HG02678 (cell line): Measurements from ENCODE around the gene TNFRSF17.
"Not testable (repeated sequence)": the region's sequence is repeated elsewhere in the genome, so short reads cannot be mapped to it uniquely, and the experiment has no call there.

ENCODE experiments used
- ATAC-seq: cut with Tn5 transposase; IDR thresholded peaks from one replicate; pipeline ENCODE4 v1.9.1; 2021; ENCODE audit warnings: mild to moderate bottlenecking, moderate library complexity; ENCODE audit not compliant: unreplicated experiment

TNFRSF17 gene

DNA sequence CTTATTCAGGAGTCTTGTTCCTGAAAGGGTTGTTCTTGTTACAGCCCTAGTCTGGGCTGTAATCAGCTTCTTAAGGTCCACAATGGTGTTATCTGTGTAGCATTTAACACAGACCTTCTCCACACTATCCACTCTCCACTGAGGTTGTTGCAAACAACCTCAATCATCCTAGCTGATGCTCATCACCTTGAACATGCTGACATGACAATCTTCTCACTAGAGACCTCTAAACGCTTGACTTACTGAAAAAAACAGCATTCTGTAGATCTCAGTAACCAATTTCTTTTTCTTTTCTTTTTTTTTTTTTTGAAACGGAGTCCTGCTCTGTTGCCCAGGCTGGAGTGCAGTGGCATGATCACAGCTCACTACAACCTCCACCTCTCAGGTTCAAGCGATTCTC lies 3.6 kb downstream of the TNFRSF17 start:
- ATAC-seq: no peak

DNA sequence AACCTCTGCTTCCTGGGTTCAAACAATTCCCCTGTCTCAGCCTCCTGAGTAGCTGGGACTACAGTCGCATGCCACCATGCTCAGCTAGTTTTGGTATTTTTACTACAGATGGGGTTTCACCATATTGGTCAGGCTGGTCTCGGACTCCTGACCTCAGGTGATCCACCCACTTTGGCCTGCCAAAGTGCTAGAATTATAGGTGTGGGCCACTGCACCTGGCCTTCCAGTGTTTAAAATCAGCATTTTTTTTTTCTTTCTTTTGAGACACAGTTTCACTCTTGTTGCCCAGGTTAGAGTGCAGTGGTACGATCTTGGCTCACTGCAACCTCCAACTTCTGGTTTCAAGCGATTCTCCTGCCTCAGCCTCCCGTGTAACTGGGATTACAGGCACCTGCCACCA lies 5.3 kb downstream of the TNFRSF17 start:
- not testable (repeated sequence) for ATAC-seq

DNA sequence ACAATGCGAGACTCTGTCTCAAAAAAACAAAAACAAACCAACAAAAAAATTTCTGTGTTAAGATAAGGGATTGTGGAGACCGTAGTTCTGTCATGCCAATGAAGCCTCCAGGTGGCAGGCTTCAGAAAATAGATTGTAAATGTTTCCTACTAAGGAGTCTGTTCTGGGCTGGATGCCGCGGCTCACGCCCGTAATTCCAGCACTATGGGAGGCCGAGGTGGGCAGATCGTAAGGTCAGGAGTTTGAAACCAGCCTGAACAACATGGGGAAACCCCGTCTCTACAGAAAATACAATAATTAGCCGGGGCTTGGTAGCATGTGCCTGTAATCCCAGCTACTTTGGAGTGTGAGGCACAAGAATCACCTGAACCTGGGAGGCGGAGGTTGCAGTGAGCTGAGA lies 7.1 kb downstream of the TNFRSF17 start:
- no peak for ATAC-seq

DNA sequence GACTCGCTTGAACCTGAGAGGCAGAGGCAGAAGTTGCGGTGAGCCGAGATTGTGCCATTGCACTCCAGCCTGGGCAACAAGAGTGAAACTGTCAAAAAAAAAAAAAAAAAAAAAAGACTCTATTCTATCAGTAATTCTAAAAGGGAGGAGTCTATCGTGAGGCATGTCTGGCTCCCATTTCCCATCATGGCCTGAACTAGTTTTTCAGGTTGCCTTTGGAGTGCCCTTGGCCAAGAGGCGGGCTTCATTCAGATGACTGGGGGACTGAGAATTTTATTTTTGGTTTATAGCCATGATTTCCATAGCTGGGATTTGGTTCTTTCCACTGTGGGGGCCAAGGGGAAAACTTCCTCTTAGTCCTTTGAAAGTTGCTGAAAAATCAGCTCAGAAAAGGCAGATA lies 8.1 kb downstream of the TNFRSF17 start:
- ATAC-seq: no peak

DNA sequence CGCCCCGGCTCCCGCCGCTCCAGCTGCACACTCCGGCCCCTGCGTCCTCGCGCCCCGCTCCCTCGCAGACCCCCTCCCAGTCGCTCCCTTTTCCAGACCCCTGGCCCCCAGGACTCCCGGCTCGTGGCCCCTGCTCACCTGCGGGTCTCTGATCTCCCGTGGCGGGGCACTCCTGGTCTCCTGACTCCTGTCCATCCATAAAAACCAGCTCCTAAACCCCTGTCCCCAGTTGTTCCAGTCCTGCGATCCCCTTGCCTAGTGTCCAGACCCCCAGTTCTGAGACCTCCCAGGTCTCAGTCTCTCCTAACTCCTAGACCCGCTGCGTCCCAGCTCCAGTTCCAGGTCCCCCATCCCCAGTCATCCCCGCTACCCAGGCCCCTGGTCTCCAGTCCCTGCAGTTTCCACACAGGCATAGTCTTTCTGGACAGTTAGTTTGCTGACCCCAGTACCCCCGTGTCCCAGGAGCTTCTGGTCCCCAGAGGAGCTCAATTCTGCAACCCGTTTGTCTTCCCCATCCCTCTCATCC lies 11.9 kb downstream of the TNFRSF17 start:
- no peak for ATAC-seq

DNA sequence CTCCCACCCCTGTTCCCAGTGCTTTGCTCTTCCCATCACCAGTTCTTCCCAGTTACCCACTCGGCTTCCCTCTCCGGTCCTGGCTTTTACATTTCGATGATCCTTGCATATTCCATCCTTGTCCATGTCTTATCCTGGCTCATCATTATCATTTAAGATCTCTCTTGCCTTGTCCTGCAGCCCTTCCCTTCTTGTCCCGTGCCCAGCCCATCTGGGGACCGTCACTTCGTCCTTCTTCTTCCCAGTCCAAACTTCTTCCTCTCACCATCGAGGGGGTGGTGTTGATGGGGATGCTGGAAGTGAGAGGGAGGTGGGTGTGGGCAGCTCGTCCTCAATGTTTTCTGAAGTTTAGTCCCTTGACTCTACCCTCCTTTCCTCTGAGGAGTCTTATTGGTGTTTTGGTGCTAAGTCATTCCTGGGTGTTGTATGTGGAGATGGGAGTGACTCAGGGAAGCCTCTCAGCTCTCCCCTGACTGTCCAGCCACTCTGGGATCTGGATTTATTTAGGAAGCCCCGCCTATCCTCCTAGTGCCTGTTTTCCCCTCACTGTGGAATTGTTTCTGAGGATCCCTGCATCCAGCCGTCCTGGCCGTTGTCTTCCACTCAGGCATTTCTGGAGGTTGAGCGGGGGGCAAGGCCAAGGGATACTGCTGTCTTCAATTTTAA lies 12.5 kb downstream of the TNFRSF17 start:
- ATAC-seq: no peak

DNA sequence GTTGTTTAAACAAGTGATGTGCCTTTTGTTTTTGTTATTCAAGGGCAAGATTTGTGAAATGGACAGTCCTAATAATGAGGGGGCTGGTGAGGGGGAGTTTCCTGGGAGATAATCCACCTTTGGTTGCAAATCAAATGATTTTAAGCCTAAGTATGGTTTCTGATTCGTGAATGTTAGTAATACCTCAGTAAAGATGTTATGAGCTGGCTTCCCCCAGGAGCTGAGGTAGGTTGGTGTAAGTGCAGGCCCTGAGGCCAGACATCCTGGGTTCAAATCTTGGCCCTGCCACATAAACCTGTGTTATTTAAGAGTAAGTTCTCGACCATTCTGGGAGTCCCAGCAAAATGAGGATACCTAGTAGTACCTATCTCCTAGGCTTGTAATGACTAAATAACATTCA lies 13.1 kb downstream of the TNFRSF17 start:
- no peak for ATAC-seq

DNA sequence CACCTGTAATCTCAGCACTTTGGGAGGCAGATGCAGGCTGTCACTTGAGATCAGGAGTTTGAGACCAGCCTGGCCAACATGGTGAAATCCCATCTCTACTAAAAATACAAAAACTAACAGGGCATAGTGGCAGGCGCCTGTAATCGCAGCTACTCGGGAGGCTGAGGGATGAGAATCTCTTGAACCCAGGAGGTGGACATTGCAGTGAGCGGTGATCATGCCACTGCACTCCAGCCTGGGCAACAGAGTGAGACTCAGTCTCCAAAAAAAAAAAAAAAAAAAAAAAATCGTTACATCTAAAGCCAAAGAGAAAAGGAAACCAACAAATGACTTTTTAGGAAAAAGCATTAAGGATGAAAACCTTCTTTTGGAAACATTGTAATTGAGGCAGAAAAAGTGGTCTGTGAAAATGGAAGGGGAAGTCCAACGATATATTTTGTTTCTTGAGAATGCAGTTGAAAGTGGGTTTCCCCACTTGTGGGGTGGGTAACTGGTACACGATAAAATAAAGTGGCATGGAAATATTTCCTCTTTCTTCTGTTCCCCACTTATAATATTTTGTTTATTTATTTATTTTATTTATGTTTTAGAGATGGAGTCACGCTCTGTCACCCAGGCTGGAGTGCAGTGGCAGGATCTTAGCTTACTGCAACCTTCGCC lies 14.1 kb downstream of the TNFRSF17 start:
- no peak for ATAC-seq

DNA sequence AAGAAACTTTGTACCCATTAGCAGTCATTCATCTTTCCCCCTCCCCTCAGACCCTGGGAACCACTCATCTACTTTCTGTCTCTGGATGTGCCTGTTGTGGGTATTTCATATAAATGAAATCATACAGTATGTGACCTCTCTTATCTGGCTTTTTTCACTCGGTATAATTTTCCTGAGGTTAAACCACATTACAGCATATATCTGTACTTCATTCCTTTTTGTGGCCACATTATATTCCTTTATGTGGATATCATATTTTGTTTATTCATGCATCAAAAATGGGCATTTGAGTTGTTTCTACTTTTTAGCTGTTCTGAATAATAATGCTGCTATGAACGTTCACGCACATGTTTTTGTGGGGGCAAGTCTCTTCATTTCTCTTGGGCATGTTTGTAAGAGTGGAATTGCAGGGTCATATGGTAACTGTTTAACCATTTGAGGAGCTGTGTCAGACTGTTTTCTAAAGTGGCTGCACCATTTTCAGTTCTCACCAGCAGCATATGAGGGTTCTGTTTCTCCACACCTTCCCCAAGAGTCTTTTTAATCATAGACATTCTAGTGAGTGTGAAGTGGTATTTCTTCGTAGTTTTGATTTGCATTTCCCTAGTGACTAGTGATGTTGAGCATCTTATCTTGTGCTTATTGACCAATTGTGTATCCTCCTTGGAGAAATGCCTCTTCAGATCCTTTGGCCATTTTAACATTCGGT lies 15.3 kb downstream of the TNFRSF17 start:
- ATAC-seq: peak; percentile 46

DNA sequence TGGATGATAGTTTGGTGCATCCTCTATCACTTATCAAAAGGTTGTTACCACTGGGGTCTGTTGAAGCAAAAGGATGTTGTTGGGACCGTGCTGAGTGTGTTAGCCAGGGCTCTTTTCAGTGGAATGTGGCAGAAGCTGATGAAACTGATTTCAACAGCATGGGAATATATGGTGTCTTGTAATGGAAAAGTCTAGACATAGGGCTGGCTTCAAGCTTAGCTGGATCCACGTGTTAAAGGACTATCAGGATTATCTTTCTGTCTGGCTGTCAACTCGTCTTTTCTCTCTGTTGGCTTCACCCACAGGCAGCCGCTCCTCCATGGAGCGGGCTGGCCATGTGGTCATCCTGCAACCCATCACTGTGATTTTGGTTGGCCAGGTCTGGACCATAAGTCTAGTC lies 20.2 kb downstream of the TNFRSF17 start:
- no peak for ATAC-seq

DNA sequence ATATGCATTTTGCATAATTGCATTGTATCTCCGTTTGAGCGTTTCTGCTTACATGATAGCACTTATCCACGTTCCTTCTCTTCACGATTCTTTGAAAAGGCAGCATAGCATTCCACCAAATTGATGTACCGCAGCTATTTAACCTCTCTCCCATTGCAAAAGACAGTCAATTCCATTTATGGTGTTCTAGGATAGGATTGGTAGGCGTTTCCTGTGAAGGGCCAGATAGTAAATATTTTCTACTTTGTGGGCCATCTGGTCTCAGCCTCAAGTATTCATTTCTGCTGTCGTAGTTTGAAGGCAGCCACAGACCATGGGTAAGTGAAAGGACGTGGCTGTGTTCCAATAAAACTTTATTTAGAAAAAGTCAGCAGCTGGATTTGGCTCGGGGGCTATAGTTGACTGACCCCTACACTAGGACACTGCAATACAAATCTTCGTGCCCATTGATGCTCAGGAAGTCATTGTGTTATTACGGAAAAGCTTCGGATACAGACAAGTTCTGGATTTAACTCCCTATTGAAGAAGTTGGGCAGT lies 21.6 kb downstream of the TNFRSF17 start:
- no peak for ATAC-seq

DNA sequence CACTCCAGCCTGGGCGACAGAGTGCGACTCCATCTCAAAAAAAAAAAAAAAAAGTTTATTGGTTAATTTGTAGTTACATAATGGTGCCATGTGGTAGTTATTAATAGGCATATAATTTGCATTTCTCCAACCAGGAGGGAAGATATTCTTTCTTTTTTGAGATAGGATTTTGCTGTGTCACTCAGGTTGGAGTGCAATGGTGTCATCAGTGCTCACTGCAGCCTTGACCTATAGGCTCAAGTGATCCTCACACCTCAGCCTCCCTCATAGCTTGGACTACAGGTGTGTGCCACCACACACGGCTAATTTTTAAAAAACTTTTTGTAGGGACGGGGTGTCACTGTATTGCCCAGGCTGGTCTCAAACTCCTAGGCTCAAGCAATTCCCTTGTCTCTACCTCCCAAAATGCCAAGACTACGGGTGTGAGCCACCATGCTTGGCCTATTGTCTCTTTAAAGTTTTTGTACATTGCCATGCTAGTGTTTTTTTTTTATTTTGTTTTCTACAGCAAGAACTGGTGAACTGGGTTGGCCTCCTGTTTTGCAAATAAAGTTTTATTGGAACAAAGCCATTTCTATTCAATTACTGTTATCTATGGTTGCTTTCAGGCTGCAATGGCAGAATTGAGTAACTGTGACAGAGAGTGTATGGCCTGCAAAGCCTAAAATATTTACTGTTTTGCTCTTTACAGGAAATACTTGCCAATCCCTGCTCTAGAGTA lies 23.4 kb downstream of the TNFRSF17 start:
- no peak for ATAC-seq

DNA sequence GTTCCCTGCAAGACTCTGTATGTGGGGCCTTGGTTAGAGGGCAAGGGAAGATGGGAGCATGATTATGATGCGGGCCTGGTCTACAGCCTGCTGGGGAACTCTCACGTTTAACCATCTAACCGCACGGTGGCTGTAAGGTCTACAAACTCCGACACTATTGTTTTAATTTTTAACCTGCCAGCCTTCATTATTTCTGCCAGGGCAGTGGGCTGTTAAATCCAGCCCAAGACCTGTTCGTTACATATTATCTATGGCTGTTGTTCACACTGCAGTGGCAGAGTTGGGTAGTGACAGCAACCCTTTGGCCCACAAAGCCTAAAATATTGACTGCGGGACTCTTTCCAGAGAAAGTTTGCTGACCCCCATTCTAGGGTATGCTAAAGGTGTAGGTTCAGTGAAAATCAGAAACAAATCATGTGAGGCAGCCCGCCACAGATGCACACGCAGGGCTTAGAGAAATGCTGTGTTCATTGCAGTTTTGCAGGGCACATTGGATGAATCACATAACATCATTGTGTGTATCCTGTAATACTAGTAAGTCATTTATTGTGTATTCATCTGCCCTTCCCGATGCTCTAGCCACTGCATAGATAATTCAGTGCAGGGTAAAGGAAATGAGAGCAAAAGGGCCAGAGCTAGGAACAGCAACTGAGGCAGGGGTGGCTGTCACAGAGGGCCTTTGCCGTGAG lies 25.8 kb downstream of the TNFRSF17 start:
- no peak for ATAC-seq

DNA sequence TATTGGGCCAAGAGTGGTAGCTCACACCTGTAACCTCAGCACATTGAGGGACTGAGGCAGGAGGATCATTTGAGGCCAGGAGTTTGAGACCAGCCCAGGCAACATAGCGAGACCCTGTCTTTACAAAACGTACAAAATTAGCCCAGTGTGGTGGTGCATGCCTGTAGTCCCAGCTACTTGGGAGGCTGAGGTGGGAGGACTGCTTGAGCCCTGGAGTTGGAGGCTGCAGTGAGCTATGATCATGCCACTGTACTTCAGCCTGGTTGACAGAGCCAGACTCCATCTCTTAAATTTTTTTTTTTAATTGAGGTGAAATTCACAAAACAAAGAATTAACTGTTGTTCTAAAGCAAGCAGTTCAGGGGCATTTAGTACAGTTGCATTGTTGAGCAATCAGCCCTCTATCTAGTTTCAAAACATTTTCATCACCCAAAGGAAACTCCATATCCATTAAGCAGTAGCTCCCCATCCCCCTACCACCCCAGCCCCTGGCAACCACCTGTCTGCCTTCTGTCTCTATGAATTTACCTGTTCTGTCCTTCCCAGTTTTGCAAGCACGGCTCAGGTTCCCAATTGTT lies 27.1 kb downstream of the TNFRSF17 start:
- no peak for ATAC-seq

DNA sequence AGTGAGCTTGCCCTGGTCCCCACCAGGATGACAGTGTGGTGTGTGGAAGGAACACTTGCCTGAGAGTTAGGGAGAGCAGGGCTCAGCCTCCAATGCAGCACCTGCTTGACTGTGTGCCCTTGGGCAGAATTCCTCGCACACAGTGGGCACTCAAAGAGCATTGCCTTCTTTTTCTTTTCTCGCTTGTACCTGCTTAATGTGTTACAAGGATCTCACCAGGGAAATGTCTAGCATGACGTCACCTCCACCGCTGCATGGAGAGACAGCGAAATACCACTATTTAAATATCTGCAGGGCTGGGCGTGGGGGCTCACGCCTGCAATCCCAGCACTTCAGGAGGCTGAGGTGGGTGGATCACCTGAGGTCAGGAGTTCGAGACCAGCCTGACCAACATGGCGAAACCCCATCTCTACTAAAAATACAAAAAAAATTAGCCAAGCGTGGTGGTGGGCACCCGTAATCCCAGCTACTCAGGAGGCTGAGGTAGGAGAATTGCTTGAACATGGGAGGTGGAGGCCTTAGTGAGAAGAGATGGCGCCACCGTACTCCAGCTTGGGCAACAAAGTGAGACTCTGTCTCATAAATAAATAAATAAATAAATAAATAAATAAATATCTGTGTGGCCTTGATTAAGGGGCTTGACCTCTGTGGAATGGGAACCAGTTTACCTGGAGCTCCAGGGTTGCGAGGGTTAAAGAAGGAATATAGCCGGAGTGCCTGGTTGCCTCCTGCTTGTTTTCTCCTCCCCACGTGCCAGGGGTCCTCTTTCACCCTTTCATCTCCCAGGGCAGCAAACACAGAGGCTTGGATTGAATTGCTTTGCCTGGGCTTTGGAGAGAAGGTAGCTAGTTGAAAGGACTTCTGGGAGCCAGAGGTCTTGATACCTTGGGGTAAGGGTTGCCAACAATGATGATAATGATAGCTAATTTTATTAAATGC lies 27.8 kb downstream of the TNFRSF17 start:
- ATAC-seq: no peak

DNA sequence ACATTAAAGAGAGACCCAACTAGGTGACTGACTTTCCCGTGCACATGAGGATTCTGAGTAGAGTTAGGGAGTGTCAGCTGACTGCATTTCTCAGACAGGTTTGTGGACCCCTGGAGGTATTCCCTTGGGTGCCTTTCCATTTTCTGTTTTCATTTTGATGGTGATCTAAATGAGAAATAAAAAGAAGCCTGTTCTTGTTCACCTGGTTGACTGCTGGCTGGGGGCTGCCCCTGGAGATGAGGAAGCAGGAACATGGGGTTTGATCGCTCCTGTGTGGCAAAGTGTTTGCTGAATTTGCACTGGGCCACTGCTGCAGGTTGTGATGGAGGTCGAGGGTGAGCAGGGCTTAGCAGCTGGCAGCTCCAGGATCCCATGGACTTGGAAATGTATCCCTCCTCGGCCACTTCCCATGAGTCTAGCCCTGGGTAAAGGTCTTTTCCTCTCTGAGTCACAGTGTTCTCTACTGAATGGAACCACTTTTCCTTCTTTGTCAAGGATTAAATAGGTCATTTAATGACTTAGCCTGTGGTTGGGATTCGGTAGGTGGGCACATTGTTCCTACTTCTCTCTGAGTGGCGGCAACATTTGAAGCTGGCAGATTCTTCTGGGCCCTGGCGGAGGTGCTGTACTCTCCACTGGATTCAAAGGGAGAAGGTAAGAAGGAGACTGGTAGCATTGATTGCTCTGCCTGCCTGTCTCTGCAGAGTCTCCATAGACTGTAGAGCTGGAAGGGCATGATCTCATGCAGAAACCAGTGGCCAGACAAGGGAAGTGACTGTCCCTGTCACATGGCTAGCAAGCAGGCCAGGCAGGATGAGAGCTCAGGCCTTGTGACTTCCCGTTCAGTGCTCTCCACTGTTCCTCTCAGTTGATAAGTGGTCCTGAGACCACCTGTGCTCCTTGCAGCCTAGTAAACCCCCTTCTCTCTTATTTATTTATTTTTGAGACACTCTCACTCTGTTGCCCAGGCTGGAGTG lies 29.4 kb downstream of the TNFRSF17 start:
- ATAC-seq: no peak

DNA sequence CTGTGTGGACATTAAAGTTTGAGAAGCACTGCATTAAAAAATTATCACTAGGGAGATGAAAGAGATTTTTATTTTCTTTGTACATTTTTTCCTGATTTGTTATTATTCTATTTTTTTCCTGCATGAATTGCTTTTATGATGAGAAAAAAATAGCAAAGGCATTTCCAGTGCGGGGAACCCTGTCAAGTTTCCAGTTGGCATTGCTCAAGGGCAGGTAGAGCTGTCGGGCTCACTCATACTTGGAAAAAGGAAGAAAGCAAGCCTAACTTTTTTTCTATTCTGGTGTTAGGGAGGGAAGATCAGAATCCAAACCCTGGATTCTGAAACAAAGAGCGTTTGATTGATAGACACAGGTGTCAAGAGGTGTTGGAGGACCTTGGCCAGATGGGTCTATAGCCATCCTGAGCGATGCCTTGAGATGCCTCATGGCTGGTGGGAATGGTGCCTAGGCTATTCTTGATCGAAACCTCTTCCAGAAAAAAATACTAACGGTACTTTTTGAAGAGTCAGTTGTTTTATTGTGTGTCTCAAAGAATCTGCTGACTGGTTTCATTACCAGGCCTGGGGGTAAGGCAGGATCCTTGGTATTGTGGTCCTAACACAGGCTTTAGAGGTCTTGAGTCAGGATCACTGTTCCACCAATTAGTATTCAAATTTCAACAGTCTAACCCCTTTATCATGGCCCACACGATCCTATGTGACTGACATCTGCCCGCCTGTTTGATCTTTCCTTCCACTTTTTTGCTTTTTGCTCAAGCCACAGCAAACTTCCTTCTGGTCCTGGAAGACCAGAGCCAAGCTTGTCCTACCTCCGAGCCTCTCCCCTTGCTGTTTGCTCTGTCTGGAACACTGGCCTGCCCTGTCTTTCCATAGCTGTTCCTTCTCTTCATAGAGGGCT lies 31.7 kb downstream of the TNFRSF17 start:
- ATAC-seq: no peak
